Right lobe of liver (tissue), 6 donors: ENCODE results near the gene PTGES2. TPM values are rescaled to one million over a fixed set of nuclear protein-coding genes. Genes with fewer than 3 reads are reported as not detected.

Experiments
- ATAC-seq, 4 donors: fragments of 200-7000 bp; cut with Tn5 transposase; one replicate each; pipeline ENCODE4 v1.9.1; 2020; ENCODE audit warnings: mild to moderate bottlenecking in 4 of 4, moderate library complexity in 4 of 4
- DNase-seq, 3 donors: peaks; one replicate each; pipeline ENCODE4 v3.0.0-alpha.2; 2020
- H3K27ac ChIP-seq, 3 donors: fragments of 200-600 bp; one replicate each; pipeline ENCODE4 v1.8.0; 2022
- H3K27me3 ChIP-seq, 2 donors: fragments of 200-600 bp; one replicate each; pipeline ENCODE4 v1.8.0; 2022
- H3K36me3 ChIP-seq, 4 donors: fragments of 200-600 bp; sonication (generic) in 1 of 4; one replicate each; pipeline versions ENCODE4 v1.5.1 to v1.8.0; 2017 to 2022; ENCODE audit warnings: control low read depth in 1 of 4
- H3K4me1 ChIP-seq, 4 donors: fragments of 200-600 bp; sonication (generic) in 1 of 4; one replicate each; pipeline versions ENCODE4 v1.5.1 to v1.8.0; 2017 to 2022; ENCODE audit warnings: control low read depth in 1 of 4
- H3K4me3 ChIP-seq, 3 donors: fragments of 200-600 bp; one replicate each; pipeline ENCODE4 v1.8.0; 2022
- H3K9me3 ChIP-seq, 4 donors: fragments of 200-600 bp; sonication (generic) in 1 of 4; one replicate each; pipeline versions ENCODE4 v1.5.1 to v1.8.0; 2017 to 2022; ENCODE audit warnings: control low read depth in 1 of 4
- POLR2A ChIP-seq: fragments of 450-650 bp; IDR thresholded peaks from one replicate; pipeline ENCODE4 v1.6.1; 2017; ENCODE audit warnings: antibody characterized with exemption, mild to moderate bottlenecking
- WGBS: methylation state at CpG from one replicate; pipeline ENCODE4 v1.1.6; 2018; ENCODE audit warnings: low coverage, low lambda C conversion rate; ENCODE audit not compliant: insufficient coverage; ENCODE audit errors: missing lambda C conversion rate; 5-methylcytosine and 5-hydroxymethylcytosine counted together
- intact Hi-C, 2 donors: fragments of 100-400 bp; cut with DNase I; formaldehyde crosslinking; loops; one replicate each; pipeline versions ENCODE4 v1.11.2 to v1.14.1; 2022
- total RNA-seq, 6 experiments: library from RNA; depleted of rRNA in 2 of 6; stranded (reverse); fragments of >200 nt in 2 of 6; fragmentation: NEBNext Ultra II Directional in 3 of 6; extraction: Animal tissue kit (Norgen Biotek cat#: 25700) in 3 of 6; gene quantifications; one replicate each; pipeline versions ENCODE4 v1.1.0 to v1.2.4, GENCODE V29; 2016 to 2023
- TF ChIP-seq, protein P1 (sequence below), 4 donors: fragments of 200-600 bp in 3 of 4; fragments of 450-650 bp in 1 of 4; IDR thresholded peaks; one replicate each; pipeline versions ENCODE4 v1.5.1 to v1.8.0; 2016 to 2022; ENCODE audit warnings: antibody characterized with exemption in 4 of 4, mild to moderate bottlenecking in 2 of 4
- donor health status: DM: no; HTN: yes; CAD: no.
- donor health status: DM: no; HTN: no; CAD: no.
- donor health status: DM: no; HTN: no; CAD: no.
- donor health status: DM: no; HTN: yes; CAD: no.
- donor health status: DM: no; HTN: yes; CAD: no.

Gene PTGES2
- total RNA-seq, 6 experiments from 2014 or later = 27.2 to 67.2 (median 30.5) TPM

DNA sequence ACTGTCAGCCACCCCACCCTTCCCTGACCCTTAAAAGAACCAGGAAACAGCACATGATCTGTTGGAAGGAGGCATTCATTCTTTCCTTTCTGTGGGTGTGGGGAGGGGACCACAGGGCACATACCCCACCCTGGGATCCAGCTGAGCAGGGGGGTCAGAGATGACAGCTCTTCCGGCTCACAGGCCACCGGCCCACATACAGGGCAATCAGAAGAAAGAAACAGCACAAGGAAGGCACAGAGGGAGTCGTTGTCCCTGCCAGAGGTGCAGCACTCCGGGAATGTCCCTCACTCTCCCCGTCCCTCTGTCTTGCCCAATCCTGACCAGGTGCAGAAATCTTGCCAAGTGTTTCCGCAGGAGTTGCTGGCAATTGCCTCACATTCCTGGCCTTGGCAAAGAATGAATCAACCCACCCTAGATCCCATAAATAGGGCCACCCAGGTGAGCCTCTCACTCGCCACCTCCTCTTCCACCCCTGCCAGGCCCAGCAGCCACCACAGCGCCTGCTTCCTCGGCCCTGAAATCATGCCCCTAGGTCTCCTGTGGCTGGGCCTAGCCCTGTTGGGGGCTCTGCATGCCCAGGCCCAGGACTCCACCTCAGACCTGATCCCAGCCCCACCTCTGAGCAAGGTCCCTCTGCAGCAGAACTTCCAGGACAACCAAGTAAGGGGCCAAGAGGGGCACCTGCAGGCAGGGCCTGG, 21.6 kb upstream of the PTGES2 start, which contains the start of gene LCN2:
LCN2 (plus strand) TSS at position 453 of the 701 bp plus-strand sequence; CDS start at position 526, 73 bp downstream.
- TF ChIP-seq, protein P1, sequence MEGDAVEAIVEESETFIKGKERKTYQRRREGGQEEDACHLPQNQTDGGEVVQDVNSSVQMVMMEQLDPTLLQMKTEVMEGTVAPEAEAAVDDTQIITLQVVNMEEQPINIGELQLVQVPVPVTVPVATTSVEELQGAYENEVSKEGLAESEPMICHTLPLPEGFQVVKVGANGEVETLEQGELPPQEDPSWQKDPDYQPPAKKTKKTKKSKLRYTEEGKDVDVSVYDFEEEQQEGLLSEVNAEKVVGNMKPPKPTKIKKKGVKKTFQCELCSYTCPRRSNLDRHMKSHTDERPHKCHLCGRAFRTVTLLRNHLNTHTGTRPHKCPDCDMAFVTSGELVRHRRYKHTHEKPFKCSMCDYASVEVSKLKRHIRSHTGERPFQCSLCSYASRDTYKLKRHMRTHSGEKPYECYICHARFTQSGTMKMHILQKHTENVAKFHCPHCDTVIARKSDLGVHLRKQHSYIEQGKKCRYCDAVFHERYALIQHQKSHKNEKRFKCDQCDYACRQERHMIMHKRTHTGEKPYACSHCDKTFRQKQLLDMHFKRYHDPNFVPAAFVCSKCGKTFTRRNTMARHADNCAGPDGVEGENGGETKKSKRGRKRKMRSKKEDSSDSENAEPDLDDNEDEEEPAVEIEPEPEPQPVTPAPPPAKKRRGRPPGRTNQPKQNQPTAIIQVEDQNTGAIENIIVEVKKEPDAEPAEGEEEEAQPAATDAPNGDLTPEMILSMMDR (IDR thresholded peaks at IDR 0.05) = no peak
- no peak for TF ChIP-seq POLR2A
- no peaks in the 10 kb centered on the region for H3K36me3 ChIP-seq
- DNase-seq (peak; percentile 70 to 86 (median 82)), ATAC-seq (peak; percentile 73 to 85 (median 78))
- intact Hi-C loops = no loop called here
- no peak within 1 kb of the TSS for H3K4me3 ChIP-seq
- H3K4me1 ChIP-seq = peaks cover 0 to 18% (median 8%) of the 10 kb centered on the region in 4 donors
- no peaks in the 10 kb centered on the region for H3K27me3 ChIP-seq
- H3K9me3 ChIP-seq = no peaks in the 10 kb centered on the region
- H3K27ac ChIP-seq = no peak within 1 kb of the TSS
- WGBS = 29% methylated on average over 3 of the region's 9 CpGs

DNA sequence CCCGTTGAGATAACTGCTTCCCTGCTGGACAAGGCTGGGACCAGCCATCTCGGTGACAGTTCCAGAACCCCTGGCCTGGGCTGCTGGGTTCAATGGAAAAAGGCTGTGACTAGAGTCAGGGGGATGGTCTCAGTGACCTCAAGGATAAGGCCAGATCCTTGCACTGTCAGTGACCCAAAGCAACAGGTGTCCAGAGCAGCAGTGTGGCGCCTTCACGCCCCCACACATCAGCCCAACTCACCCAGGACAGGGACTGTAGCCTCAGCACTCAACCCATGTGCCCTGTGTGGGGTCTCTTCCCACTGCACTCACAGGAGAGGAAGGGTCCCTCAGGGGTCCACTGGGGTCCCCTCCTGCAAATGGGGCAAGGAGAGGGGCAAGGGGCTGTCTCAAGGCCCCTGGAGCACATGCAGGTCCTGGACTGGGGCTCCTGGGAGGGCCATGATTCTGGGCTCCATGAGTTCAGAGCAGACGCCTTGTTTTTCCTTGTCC, 21.0 kb upstream of the PTGES2 start:
- Histone ChIP-seq H3K4me3 (no peak overlapping the region), H3K27me3 (no peaks in the 10 kb centered on the region), H3K36me3 (no peaks in the 10 kb centered on the region), H3K4me1 (peaks cover 0 to 18% (median 8%) of the 10 kb centered on the region in 4 donors), H3K27ac (no peak overlapping the region), H3K9me3 (no peaks in the 10 kb centered on the region)
- DNase-seq = peak in 2 of 3 donors; percentile 36 to 47
- no peak for TF ChIP-seq POLR2A
- TF ChIP-seq, protein P1 (IDR thresholded peaks at IDR 0.05) = no peak
- peak in 3 of 4 donors; percentile 3 to 19 (median 12) for ATAC-seq
- intact Hi-C loops = no loop called here
- 75% methylated on average over 3 of the region's 5 CpGs for WGBS

DNA sequence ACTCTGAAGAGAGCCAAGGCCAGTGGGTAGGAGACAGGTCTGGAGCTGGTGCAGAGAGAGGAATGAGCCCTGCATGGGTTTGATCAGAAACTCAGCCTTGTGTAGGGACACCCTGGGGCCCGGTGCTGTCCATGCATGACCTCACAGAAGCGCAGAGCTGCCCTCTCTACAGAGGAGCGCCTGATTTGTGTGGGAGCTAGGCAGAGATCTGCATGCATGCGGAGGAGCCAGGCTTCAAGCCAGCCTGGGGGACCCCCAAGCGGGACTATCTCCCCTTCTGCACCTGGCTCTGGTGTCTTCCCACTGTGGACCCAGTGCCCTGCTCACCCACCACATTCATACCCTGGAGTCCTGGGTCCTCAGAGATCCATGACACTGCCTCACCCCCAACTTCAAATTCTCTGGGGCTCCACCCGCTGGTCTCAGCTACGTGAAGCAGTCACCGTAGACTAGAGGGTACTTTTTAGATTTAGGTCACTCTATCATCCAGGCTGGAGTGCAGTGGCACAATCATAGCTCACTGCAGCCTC, 19.1 kb upstream of the PTGES2 start:
- intact Hi-C loops = no loop called here

DNA sequence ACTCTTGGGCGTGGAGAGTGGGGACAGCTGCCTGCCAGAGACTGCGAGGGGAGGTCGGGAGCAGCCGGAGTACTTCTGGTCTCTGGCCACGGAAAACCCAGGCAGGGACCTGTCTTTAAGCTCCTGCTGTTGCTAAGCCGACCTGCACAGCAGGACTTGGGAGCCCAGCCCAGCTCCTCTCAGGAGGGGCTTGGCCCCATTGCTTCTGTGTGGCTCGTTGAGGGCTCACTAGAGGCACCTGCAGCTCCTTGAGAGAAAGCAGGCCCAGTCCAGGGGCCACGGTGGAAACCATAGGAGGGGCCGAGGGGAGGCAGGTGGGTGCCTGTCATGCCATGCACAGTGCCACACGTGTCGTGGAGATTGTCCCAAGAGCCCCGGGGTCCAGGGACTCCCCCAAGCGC, 18.4 kb upstream of the PTGES2 start:
- H3K4me3 ChIP-seq = no peak overlapping the region
- ATAC-seq = no peak
- H3K36me3 ChIP-seq = no peaks in the 10 kb centered on the region
- peaks cover 0 to 18% (median 8%) of the 10 kb centered on the region in 4 donors for H3K4me1 ChIP-seq
- no peaks in the 10 kb centered on the region for H3K9me3 ChIP-seq
- no peak overlapping the region for H3K27ac ChIP-seq
- intact Hi-C loops = no loop called here
- no peaks in the 10 kb centered on the region for H3K27me3 ChIP-seq
- 100% methylated on average over 2 of the region's 13 CpGs for WGBS
- DNase-seq = peak in 2 of 3 donors; percentile 21 to 53
- no peak for TF ChIP-seq POLR2A
- TF ChIP-seq, protein P1 (IDR thresholded peaks at IDR 0.05) = no peak

More for the DNA sequence above, 19.1 kb upstream of the PTGES2 start:
- H3K27ac ChIP-seq = no peak overlapping the region
- no peaks in the 10 kb centered on the region for H3K27me3 ChIP-seq
- peaks cover 0 to 18% (median 8%) of the 10 kb centered on the region in 4 donors for H3K4me1 ChIP-seq
- H3K9me3 ChIP-seq = no peaks in the 10 kb centered on the region
- 80% methylated on average over 1 of the region's 8 CpGs for WGBS
- no peaks in the 10 kb centered on the region for H3K36me3 ChIP-seq
- DNase-seq (peak; percentile 6 to 44 (median 39)), ATAC-seq (no peak)
- TF ChIP-seq, protein P1 (IDR thresholded peaks at IDR 0.05) = no peak
- no peak for TF ChIP-seq POLR2A
- H3K4me3 ChIP-seq = no peak overlapping the region
